ENCODE results near the gene ABLIM1. TPM values are rescaled to one million over a fixed set of nuclear protein-coding genes. Genes with fewer than 3 reads are reported as not detected.

Gene ABLIM1
- total and polyA plus RNA-seq, 2 donors (not counting 1 experiment from before 2014, with no cell fraction given): 5.3 to 13.6 TPM

DNA sequence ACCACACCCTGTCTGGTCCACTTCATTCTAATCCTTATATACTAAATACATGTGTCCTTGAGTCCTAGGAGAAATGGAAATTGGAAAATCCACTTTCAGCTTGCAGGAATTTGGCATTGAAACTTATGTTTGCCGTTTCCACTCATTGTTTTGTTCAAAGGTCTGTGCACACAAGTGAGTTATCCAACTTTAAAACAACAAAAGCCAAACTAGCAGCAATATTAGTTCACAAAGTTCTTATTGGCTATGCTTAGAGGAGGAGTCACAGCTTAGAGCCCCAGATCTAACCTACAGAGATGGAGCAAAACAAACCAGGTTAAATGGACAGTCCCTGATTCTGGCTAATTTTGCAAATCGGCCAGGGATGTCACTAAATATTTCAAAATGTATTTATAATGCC lies 209.2 kb downstream of the ABLIM1 start:
- TF ChIP-seq, protein P1, sequence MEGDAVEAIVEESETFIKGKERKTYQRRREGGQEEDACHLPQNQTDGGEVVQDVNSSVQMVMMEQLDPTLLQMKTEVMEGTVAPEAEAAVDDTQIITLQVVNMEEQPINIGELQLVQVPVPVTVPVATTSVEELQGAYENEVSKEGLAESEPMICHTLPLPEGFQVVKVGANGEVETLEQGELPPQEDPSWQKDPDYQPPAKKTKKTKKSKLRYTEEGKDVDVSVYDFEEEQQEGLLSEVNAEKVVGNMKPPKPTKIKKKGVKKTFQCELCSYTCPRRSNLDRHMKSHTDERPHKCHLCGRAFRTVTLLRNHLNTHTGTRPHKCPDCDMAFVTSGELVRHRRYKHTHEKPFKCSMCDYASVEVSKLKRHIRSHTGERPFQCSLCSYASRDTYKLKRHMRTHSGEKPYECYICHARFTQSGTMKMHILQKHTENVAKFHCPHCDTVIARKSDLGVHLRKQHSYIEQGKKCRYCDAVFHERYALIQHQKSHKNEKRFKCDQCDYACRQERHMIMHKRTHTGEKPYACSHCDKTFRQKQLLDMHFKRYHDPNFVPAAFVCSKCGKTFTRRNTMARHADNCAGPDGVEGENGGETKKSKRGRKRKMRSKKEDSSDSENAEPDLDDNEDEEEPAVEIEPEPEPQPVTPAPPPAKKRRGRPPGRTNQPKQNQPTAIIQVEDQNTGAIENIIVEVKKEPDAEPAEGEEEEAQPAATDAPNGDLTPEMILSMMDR (conservative IDR thresholded peaks at IDR 0.05 in 1 of 2, IDR thresholded peaks at IDR 0.05 in 1 of 2; ENCODE audit: low read depth in 1 of 2, low read length in 2 of 2): no peak
- no peak for TF ChIP-seq EZH2 (IDR thresholded peaks at IDR 0.05; ENCODE audit: low read length, missing control alignments)
- Histone ChIP-seq H3K27me3 (ENCODE audit: control insufficient read depth, insufficient read depth, low read length) (no peaks in the 10 kb centered on the region), H3K4me2 (ENCODE audit: extremely low read depth, insufficient read depth, low read length) (no peak overlapping the region), H2AFZ (ENCODE audit: low read length) (no peak overlapping the region), H3K9ac (ENCODE audit: insufficient read depth, low read length) (no peak overlapping the region), H3K9me3 (ENCODE audit: control insufficient read depth, insufficient read depth, low read depth, low read length) (no peaks in the 10 kb centered on the region), H3K4me3 (replicated peaks in 1 of 4; ENCODE audit: control extremely low read depth in 1 of 4, insufficient read depth in 1 of 4, low read depth in 3 of 4, low read length in 4 of 4) (no peak overlapping the region), H3K4me1 (ENCODE audit: control insufficient read depth, extremely low read depth, insufficient read depth, low read length) (no peaks in the 10 kb centered on the region), H3K36me3 (ENCODE audit: control insufficient read depth, insufficient read depth, low read length) (no peaks in the 10 kb centered on the region), H3K79me2 (ENCODE audit: control insufficient read depth, insufficient read depth, low read length) (no peaks in the 10 kb centered on the region), H3K27ac (ENCODE audit: insufficient read depth, low read length) (no peak overlapping the region), H4K20me1 (ENCODE audit: control insufficient read depth, extremely low read depth, insufficient read depth, low read length) (no peaks in the 10 kb centered on the region)
- DNase-seq (ENCODE audit: low read depth in 2 of 2): no peak

GRCh38 chr10:114445332-114445731 lies 212.7 kb downstream of the ABLIM1 start:
- Histone ChIP-seq H3K79me2 (ENCODE audit: control insufficient read depth, insufficient read depth, low read length) (no peaks in the 10 kb centered on the region), H3K9ac (ENCODE audit: insufficient read depth, low read length) (no peak overlapping the region), H3K36me3 (ENCODE audit: control insufficient read depth, insufficient read depth, low read length) (no peaks in the 10 kb centered on the region), H3K4me3 (replicated peaks in 1 of 4; ENCODE audit: control extremely low read depth in 1 of 4, insufficient read depth in 1 of 4, low read depth in 3 of 4, low read length in 4 of 4) (no peak overlapping the region), H3K4me2 (ENCODE audit: extremely low read depth, insufficient read depth, low read length) (no peak overlapping the region), H3K4me1 (ENCODE audit: control insufficient read depth, extremely low read depth, insufficient read depth, low read length) (no peaks in the 10 kb centered on the region), H2AFZ (ENCODE audit: low read length) (no peak overlapping the region), H3K9me3 (ENCODE audit: control insufficient read depth, insufficient read depth, low read depth, low read length) (no peaks in the 10 kb centered on the region), H3K27ac (ENCODE audit: insufficient read depth, low read length) (no peak overlapping the region), H3K27me3 (ENCODE audit: control insufficient read depth, insufficient read depth, low read length) (no peaks in the 10 kb centered on the region), H4K20me1 (ENCODE audit: control insufficient read depth, extremely low read depth, insufficient read depth, low read length) (no peaks in the 10 kb centered on the region)
- no peak for TF ChIP-seq EZH2 (IDR thresholded peaks at IDR 0.05; ENCODE audit: low read length, missing control alignments)
- TF ChIP-seq, protein P1 (conservative IDR thresholded peaks at IDR 0.05 in 1 of 2, IDR thresholded peaks at IDR 0.05 in 1 of 2; ENCODE audit: low read depth in 1 of 2, low read length in 2 of 2): no peak
- DNase-seq (ENCODE audit: low read depth in 2 of 2): no peak

GRCh38 chr10:114444819-114445218 lies 213.3 kb downstream of the ABLIM1 start:
- Histone ChIP-seq H3K9ac (ENCODE audit: insufficient read depth, low read length) (no peak overlapping the region), H3K4me1 (ENCODE audit: control insufficient read depth, extremely low read depth, insufficient read depth, low read length) (no peaks in the 10 kb centered on the region), H3K4me3 (replicated peaks in 1 of 4; ENCODE audit: control extremely low read depth in 1 of 4, insufficient read depth in 1 of 4, low read depth in 3 of 4, low read length in 4 of 4) (no peak overlapping the region), H3K79me2 (ENCODE audit: control insufficient read depth, insufficient read depth, low read length) (no peaks in the 10 kb centered on the region), H3K4me2 (ENCODE audit: extremely low read depth, insufficient read depth, low read length) (no peak overlapping the region), H4K20me1 (ENCODE audit: control insufficient read depth, extremely low read depth, insufficient read depth, low read length) (no peaks in the 10 kb centered on the region), H3K27ac (ENCODE audit: insufficient read depth, low read length) (no peak overlapping the region), H2AFZ (ENCODE audit: low read length) (no peak overlapping the region), H3K27me3 (ENCODE audit: control insufficient read depth, insufficient read depth, low read length) (no peaks in the 10 kb centered on the region), H3K9me3 (ENCODE audit: control insufficient read depth, insufficient read depth, low read depth, low read length) (no peaks in the 10 kb centered on the region), H3K36me3 (ENCODE audit: control insufficient read depth, insufficient read depth, low read length) (no peaks in the 10 kb centered on the region)
- DNase-seq (ENCODE audit: low read depth in 2 of 2): no peak
- TF ChIP-seq, protein P1 (conservative IDR thresholded peaks at IDR 0.05 in 1 of 2, IDR thresholded peaks at IDR 0.05 in 1 of 2; ENCODE audit: low read depth in 1 of 2, low read length in 2 of 2): no peak
- TF ChIP-seq EZH2 (IDR thresholded peaks at IDR 0.05; ENCODE audit: low read length, missing control alignments): no peak

All from fibroblast of lung (primary cell).